Testis (tissue), 2 donors: ENCODE measurements around the gene RHOH.

Experiments used
- POLR2A ChIP-seq: fragments of 450-650 bp; IDR thresholded peaks from one replicate; pipeline ENCODE4 v1.6.1; 2017; ENCODE audit warnings: antibody characterized with exemption, mild to moderate bottlenecking, moderate library complexity
- TF ChIP-seq, protein P1 (sequence below), 3 experiments: fragments of 450-650 bp in 2 of 3; fragments of 200-600 bp in 1 of 3; sonication (generic) in 1 of 3; IDR thresholded peaks; one replicate each; pipeline ENCODE4 v1.5.1; 2016 to 2019; ENCODE audit warnings: antibody characterized with exemption in 3 of 3, mild to moderate bottlenecking in 2 of 3, moderate library complexity in 1 of 3

DNA sequence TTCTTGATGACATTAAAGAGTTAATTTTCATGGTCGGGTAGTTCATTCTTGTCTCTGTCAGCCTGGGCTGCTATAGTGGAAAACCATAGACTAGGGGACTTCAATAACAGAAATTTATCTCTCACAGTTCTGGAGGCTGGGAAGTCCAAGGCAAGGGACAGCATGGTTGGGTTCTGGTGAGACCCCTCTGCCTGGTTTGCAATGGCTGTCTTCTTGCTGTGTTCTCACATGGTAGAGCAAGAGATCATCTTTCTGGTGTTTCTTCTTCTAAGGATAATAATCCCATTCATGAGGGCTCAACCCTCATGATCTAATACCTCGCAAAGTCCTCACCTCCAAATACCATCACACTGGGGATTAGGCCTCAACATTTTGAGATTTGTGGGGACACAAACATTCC, 50.1 kb downstream of the RHOH start:
- TF ChIP-seq POLR2A = no peak
- TF ChIP-seq, protein P1, sequence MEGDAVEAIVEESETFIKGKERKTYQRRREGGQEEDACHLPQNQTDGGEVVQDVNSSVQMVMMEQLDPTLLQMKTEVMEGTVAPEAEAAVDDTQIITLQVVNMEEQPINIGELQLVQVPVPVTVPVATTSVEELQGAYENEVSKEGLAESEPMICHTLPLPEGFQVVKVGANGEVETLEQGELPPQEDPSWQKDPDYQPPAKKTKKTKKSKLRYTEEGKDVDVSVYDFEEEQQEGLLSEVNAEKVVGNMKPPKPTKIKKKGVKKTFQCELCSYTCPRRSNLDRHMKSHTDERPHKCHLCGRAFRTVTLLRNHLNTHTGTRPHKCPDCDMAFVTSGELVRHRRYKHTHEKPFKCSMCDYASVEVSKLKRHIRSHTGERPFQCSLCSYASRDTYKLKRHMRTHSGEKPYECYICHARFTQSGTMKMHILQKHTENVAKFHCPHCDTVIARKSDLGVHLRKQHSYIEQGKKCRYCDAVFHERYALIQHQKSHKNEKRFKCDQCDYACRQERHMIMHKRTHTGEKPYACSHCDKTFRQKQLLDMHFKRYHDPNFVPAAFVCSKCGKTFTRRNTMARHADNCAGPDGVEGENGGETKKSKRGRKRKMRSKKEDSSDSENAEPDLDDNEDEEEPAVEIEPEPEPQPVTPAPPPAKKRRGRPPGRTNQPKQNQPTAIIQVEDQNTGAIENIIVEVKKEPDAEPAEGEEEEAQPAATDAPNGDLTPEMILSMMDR (IDR thresholded peaks at IDR 0.05) = no peak
